Measurements from ENCODE around the gene PICK1. TPM values are rescaled to one million over a fixed set of nuclear protein-coding genes. Genes with fewer than 3 reads are reported as not detected.
"Not testable (repeated sequence)": the region's sequence is repeated elsewhere in the genome, so short reads cannot be mapped to it uniquely, and the experiment has no call there.

Gene PICK1
- total RNA-seq, 2 experiments from 2014 or later, result 14.9 to 17.2 TPM

DNA sequence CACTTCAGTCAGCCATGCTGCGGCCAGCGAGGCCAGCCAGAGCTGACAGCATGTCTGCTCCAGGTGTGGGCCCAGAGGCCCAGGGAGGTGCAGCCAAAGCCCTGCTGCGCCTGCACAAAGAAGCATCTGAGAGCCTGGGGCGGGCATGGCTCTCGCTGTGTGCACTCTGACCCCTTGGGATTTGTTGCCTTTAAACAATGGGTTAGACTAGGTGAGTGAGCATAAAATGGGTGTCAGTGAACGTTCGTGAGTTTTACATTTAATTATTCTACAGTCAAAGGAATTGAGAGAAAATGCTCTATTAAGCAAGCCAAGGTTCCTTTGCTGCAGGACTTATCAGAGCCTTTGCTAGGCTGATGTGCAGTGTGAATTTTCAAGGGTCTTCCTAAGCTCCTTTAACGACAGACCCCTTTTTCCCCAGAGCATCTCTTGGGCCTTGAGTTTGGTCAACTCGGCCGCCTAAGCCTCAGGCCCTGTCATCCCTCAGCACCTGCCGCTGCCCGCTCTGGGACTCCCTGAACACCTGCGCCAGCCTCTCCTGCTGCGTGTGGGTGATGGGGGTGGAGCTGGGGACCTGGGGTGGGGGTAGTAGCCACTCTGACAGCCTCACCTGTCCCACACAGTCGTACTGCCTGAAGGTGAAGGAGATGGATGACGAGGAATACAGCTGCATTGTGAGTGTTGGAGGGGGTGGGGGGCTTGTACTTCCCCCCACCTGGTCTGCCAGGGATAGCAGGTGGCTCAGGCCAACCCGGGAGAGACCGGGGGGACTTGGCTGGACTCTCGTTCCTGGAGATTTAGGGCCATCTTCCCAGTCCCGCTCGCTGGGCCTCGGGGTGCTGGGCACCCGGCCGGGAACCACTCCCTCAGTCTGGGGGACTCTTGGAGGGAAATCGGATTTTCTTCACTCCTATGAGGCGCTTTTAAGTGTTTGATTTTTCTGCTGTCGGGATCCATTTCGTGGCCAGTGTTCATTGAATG lies 16.2 kb downstream of the PICK1 start:
- no peak for ATAC-seq
- Mint-ChIP-seq H3K4me1 (no peaks in the 10 kb centered on the region), H3K27me3 (no peaks in the 10 kb centered on the region), H3K27ac (no peak overlapping the region), H3K9me3 (ENCODE audit: low read depth) (no peaks in the 10 kb centered on the region), H3K36me3 (ENCODE audit: low read depth) (peaks cover 6% of the 10 kb centered on the region), H3K4me3 (no peak overlapping the region)
- CTCF ChIA-PET, result no interaction called here
- intact Hi-C loops (cut with DNase I, micrococcal nuclease), result no loop called here
- DNase-seq, result no peak
- POLR2A ChIA-PET, result no interaction called here

GRCh38 chr22:38074181-38075104 lies 17.2 kb downstream of the PICK1 start:
- Mint-ChIP-seq H3K4me1 (no peaks in the 10 kb centered on the region), H3K27me3 (peaks cover under 1% of the 10 kb centered on the region), H3K27ac (no peak overlapping the region), H3K9me3 (ENCODE audit: low read depth) (no peaks in the 10 kb centered on the region), H3K4me3 (no peak overlapping the region), H3K36me3 (ENCODE audit: low read depth) (peaks cover 6% of the 10 kb centered on the region)
- ATAC-seq (no peak), DNase-seq (no peak)
- ChIA-PET POLR2A (no interaction called here), CTCF (interaction anchor here (0.5 kb wide), 1 partner anchor 24 kb away, joined by 3 read pairs; no protein-coding TSS in a partner anchor)
- intact Hi-C loops (cut with DNase I, micrococcal nuclease), result no loop called here

GRCh38 chr22:38075105-38075825 lies 18.1 kb downstream of the PICK1 start:
- ATAC-seq (no peak), DNase-seq (no peak)
- Mint-ChIP-seq H3K9me3 (ENCODE audit: low read depth) (no peaks in the 10 kb centered on the region), H3K27ac (no peak overlapping the region), H3K27me3 (peaks cover 8% of the 10 kb centered on the region), H3K4me3 (no peak overlapping the region), H3K4me1 (no peaks in the 10 kb centered on the region), H3K36me3 (ENCODE audit: low read depth) (peaks cover 6% of the 10 kb centered on the region)
- intact Hi-C loops (cut with DNase I, micrococcal nuclease), result no loop called here
- POLR2A ChIA-PET, result no interaction called here
- CTCF ChIA-PET, result no interaction called here

GRCh38 chr22:38075961-38076360 lies 18.8 kb downstream of the PICK1 start:
- DNase-seq (no peak), ATAC-seq (no peak)
- intact Hi-C loops (cut with DNase I, micrococcal nuclease), result no loop called here
- peaks cover 6% of the 10 kb centered on the region for H3K36me3 Mint-ChIP-seq (ENCODE audit: low read depth)
- H3K4me3 Mint-ChIP-seq, result no peak overlapping the region
- H3K4me1 Mint-ChIP-seq, result no peaks in the 10 kb centered on the region
- no peak overlapping the region for H3K27ac Mint-ChIP-seq
- ChIA-PET CTCF (no interaction called here), POLR2A (no interaction called here)
- no peaks in the 10 kb centered on the region for H3K9me3 Mint-ChIP-seq (ENCODE audit: low read depth)
- peaks cover 14% of the 10 kb centered on the region for H3K27me3 Mint-ChIP-seq

- Mint-ChIP-seq H3K27me3 (peaks cover 17% of the 10 kb centered on the region), H3K4me1 (no peaks in the 10 kb centered on the region), H3K4me3 (no peak overlapping the region), H3K27ac (no peak overlapping the region), H3K9me3 (ENCODE audit: low read depth) (no peaks in the 10 kb centered on the region), H3K36me3 (ENCODE audit: low read depth) (peaks cover 6% of the 10 kb centered on the region)
- intact Hi-C loops (cut with DNase I, micrococcal nuclease), result no loop called here
- no peak for ATAC-seq
- CTCF ChIA-PET, result no interaction called here
- POLR2A ChIA-PET, result no interaction called here
- no peak for DNase-seq
Measured at GRCh38 chr22:38077096-38077495, 19.9 kb downstream of the PICK1 start.

GRCh38 chr22:38077595-38077994 lies 20.4 kb downstream of the PICK1 start:
- no peak for DNase-seq
- Mint-ChIP-seq H3K4me1 (no peaks in the 10 kb centered on the region), H3K27me3 (peaks cover 17% of the 10 kb centered on the region), H3K4me3 (no peak overlapping the region), H3K36me3 (ENCODE audit: low read depth) (peaks cover 3% of the 10 kb centered on the region), H3K9me3 (ENCODE audit: low read depth) (no peaks in the 10 kb centered on the region), H3K27ac (no peak overlapping the region)
- ChIA-PET POLR2A (no interaction called here), CTCF (interaction anchor here (0.6 kb wide), 1 partner anchor 184 kb away, joined by 3 read pairs; no protein-coding TSS in a partner anchor)
- intact Hi-C loops (cut with DNase I, micrococcal nuclease), result no loop called here
- ATAC-seq, result no peak

DNA sequence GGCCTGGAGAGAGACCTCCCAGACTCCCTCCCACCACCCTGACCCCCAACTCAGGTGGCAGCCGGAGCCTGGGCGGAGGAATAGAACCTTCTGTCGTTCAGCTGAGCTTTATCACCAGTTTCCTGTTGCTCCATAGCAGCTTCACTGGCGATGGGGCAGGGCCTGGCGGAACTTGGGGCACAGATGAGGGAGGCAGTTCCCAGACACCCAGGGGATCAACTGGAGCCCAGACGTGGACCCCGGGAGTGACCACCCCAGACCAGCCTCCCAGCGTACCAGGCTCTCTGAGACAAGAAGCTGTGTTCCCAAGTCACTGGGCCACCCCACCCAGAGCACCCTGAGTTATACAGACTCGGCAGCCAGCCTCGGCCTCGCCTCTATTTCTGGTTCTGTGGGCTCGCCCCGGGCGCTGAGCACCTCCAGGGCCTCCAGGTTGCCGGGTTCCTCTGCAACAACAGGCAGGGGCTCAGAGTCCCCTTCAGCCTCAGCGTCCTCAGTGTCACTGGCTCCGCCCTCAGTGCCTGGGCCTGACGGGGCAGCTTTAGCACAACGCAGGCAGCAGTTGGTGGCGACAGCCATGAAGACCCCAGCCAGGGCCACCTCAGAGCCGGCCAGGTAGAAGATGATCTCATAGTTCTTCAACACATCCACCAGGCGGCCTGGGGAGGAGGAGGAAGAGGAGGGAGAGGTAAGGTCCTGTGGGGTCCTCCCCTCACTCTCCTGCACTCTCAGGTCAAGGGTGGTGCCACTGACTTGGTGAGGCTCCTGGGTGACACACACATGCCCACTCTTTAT lies 21.0 kb downstream of the PICK1 start:
- Mint-ChIP-seq H3K4me3 (no peak overlapping the region), H3K27ac (no peak overlapping the region), H3K36me3 (ENCODE audit: low read depth) (peaks cover under 1% of the 10 kb centered on the region), H3K9me3 (ENCODE audit: low read depth) (no peaks in the 10 kb centered on the region), H3K27me3 (peaks cover 17% of the 10 kb centered on the region), H3K4me1 (no peaks in the 10 kb centered on the region)
- intact Hi-C loops (cut with DNase I, micrococcal nuclease), result no loop called here
- ChIA-PET POLR2A (interaction anchor here (0.7 kb wide), 1 partner anchor 931 kb away, joined by 8 read pairs; no protein-coding TSS in a partner anchor), CTCF (interaction anchor here (0.6 kb wide), 1 partner anchor 184 kb away, joined by 3 read pairs; no protein-coding TSS in a partner anchor)
- ATAC-seq, result no peak
- no peak for DNase-seq

DNA sequence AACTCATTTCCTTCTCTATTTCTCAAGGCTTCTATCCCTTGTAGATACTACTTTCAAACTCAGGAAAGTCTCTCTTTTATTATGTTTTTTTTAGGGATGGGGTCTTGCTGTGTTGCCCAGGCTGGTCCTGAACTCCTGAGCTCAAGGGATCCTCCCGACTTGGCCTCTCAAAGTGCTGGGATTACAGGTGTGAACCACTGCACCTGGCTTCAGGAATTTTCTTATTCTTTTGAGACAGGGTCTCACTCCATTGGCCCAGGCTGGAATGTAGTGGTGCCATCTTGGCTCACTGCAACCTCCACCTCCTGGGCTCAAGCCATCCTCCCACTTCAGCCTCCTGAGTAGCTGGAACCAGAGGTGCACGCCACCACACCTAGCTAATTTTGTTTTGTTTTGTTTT lies 22.0 kb downstream of the PICK1 start:
- H3K9me3 Mint-ChIP-seq (ENCODE audit: low read depth); H3K4me3 Mint-ChIP-seq; H3K27ac Mint-ChIP-seq; ATAC-seq; H3K36me3 Mint-ChIP-seq (ENCODE audit: low read depth); intact Hi-C loops (cut with DNase I, micrococcal nuclease); CTCF ChIA-PET; DNase-seq; H3K4me1 Mint-ChIP-seq: not testable (repeated sequence)
- POLR2A ChIA-PET, result interaction anchor here (0.7 kb wide), 1 partner anchor 931 kb away, joined by 8 read pairs; no protein-coding TSS in a partner anchor
- H3K27me3 Mint-ChIP-seq, result peaks cover 17% of the 10 kb centered on the region

- ATAC-seq, result no peak
- POLR2A ChIA-PET, result no interaction called here
Measured at GRCh38 chr22:38079804-38080203, 22.6 kb downstream of the PICK1 start.

DNA sequence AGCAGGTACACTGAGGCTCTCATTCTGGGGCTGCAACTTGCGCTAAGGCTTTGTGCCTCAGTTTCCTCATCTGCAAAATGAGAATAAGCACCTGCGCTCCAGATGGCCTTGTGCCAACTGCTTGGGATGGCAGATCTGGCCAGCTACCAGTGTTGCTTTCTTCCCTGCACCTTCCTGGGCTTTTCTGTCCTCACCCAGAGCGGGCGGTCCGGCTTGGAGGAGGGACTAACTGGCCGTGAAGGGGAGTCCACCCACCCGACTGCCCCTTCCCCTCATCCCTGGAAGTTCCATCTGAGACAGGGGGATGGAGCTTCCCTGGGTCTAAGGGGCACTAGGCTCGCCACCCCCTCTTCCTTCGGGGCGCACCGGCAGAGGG lies 23.3 kb downstream of the PICK1 start:
- H3K36me3 Mint-ChIP-seq (ENCODE audit: low read depth), result no peaks in the 10 kb centered on the region
- H3K4me3 Mint-ChIP-seq, result no peak overlapping the region
- no peaks in the 10 kb centered on the region for H3K4me1 Mint-ChIP-seq
- no peak for DNase-seq
- intact Hi-C loops (cut with DNase I, micrococcal nuclease), result no loop called here
- ChIA-PET POLR2A (no interaction called here), CTCF (no interaction called here)
- H3K27me3 Mint-ChIP-seq, result peaks cover 17% of the 10 kb centered on the region
- H3K9me3 Mint-ChIP-seq (ENCODE audit: low read depth), result no peaks in the 10 kb centered on the region
- no peak overlapping the region for H3K27ac Mint-ChIP-seq
- ATAC-seq, result no peak

More at GRCh38 chr22:38079804-38080203, 22.6 kb downstream of the PICK1 start:
- no peak overlapping the region for H3K4me3 Mint-ChIP-seq
- no peaks in the 10 kb centered on the region for H3K9me3 Mint-ChIP-seq (ENCODE audit: low read depth)
- DNase-seq, result no peak
- peaks cover 17% of the 10 kb centered on the region for H3K27me3 Mint-ChIP-seq
- intact Hi-C loops (cut with DNase I, micrococcal nuclease), result no loop called here
- H3K27ac Mint-ChIP-seq, result no peak overlapping the region
- no peaks in the 10 kb centered on the region for H3K36me3 Mint-ChIP-seq (ENCODE audit: low read depth)
- H3K4me1 Mint-ChIP-seq, result no peaks in the 10 kb centered on the region
- CTCF ChIA-PET, result interaction anchor here (0.6 kb wide), 1 partner anchor 301 kb away, joined by 3 read pairs; no protein-coding TSS in a partner anchor

Measured in activated CD4-positive, alpha-beta T cell treated with anti-CD3 and anti-CD28 coated beads for 36 hours (primary cell).